OCI-LY1 (cell line): Measurements from ENCODE around the gene FOXC1.

ENCODE experiments used
- EZH2 ChIP-seq: fragments of 200-600 bp; sonication (generic), shearing (Covaris generic); IDR thresholded peaks from 2 replicates; pipeline ENCODE4 v1.8.0; 2017; ENCODE audit warnings: borderline replicate concordance, mixed run types, mild to moderate bottlenecking, antibody characterized with exemption, low read length, moderate library complexity, mixed read lengths
- TF ChIP-seq, protein P1 (sequence below): fragments of 200-600 bp; sonication (generic), shearing (Covaris generic); IDR thresholded peaks from 2 replicates; pipeline ENCODE4 v1.5.1; 2017; ENCODE audit warnings: mild to moderate bottlenecking, antibody characterized with exemption, low read length, moderate library complexity, mixed read lengths

DNA sequence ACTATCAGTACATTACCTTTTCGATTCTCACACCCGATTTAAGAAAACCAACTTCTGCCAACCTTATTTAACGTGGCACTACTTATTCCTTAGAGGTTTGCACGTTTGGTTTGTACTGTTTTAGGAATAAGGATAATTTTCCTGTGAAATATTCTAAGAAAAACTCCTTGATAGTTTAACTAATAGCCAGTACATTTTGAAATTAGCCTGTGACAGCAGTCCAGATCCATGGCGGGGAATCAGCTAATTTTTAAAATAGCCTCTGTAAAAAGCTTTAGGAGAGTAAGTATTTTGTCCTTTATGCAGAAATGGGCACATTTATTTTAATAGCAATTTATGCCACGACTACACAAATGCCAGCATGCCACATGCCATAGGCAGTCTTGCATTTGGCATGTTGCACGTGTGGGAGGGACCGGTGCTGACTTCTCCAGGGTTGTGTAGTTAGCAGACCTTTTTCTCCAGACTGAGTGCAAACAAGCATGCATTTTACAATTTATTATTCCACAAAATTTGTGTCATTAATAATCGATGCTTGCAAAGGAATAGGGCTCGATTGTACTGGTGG, 6.2 kb downstream of the FOXC1 start:
- TF ChIP-seq, protein P1, sequence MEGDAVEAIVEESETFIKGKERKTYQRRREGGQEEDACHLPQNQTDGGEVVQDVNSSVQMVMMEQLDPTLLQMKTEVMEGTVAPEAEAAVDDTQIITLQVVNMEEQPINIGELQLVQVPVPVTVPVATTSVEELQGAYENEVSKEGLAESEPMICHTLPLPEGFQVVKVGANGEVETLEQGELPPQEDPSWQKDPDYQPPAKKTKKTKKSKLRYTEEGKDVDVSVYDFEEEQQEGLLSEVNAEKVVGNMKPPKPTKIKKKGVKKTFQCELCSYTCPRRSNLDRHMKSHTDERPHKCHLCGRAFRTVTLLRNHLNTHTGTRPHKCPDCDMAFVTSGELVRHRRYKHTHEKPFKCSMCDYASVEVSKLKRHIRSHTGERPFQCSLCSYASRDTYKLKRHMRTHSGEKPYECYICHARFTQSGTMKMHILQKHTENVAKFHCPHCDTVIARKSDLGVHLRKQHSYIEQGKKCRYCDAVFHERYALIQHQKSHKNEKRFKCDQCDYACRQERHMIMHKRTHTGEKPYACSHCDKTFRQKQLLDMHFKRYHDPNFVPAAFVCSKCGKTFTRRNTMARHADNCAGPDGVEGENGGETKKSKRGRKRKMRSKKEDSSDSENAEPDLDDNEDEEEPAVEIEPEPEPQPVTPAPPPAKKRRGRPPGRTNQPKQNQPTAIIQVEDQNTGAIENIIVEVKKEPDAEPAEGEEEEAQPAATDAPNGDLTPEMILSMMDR, result no peak
- TF ChIP-seq EZH2, result no peak
